Skin epidermis (tissue), 12 donors: Measurements from ENCODE around the gene IQCN.

ENCODE experiments used
- H3K27ac ChIP-seq, 21 experiments: fragments of 200-600 bp; sonication (generic) in 11 of 21; one replicate each; pipeline ENCODE4 v1.5.0; 2020; ENCODE audit warnings: mild to moderate bottlenecking in 3 of 21, inconsistent platforms in 2 of 21, moderate library complexity in 2 of 21
- H3K4me3 ChIP-seq, 7 experiments: fragments of 200-600 bp; sonication (generic) in 2 of 7; one replicate each; pipeline ENCODE4 v1.5.0; 2020; ENCODE audit warnings: inconsistent platforms in 2 of 7, mild to moderate bottlenecking in 2 of 7, moderate library complexity in 1 of 7

Gene IQCN

DNA sequence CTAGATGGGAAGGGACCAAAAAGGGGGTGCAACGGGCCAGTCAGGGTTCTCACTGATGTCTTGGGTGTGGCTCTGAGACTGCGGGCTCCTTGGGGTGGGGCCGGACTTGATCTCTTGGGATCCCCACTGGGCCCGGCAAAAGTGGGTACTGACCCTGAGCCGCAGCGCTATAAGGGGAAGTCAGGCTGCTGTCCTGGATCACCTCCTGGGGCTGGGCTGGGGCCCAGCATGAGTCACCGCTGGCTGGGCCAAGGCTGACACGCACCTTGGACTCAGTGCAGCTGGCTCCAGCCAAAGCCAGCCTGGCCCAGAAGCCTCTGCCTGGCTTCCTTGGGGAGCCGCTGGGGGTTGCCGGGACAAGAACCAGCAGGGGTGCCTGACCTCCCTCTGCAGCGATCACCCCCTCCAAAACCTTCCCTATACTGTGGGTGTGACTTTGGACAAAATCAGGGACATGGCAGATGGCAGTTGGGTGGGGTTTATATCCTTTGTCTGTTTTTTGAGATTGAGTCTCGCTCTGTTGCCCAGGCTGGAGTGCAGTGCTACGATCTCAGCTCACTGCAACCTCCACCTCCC is 617 bp upstream of the IQCN start:
- H3K4me3 ChIP-seq: no peak overlapping the region
- peak overlapping the region in 10 of 21 experiments; percentile 1 to 65 (median 38) for H3K27ac ChIP-seq

DNA sequence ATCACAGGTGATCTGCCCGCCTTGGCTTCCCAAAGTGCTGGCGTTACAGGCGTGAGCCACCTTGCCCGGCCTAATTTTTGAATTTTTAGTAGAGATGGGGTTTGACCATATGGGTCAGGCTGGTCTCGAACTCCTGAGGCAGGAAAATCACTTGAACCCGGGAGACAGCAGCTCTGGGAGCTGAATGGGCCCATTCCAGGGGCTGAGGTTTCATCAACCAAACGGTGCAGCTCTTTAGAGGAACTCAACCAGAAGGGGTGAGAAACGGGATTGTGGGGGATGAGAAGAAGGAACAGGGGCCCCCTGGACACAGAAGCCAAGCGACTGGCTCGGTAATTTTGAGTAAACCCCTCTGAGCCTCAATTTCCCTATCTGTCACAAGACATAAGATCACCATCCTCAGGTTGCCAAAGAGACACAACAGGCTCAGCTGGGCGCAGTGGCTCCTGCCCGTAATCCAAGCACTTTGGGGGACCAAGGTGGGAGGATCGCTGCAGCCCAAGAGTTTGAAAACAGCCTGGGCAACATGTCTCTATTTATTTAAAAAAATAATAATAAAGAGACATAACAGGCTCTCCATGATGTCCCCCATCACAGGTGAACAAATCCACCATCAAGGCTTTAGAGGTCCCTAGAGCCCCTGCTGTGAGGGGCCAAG is 562 bp downstream of the IQCN start:
- Histone ChIP-seq H3K4me3 (no peak overlapping the region), H3K27ac (peak overlapping the region in 4 of 21 experiments; percentile 17 to 62 (median 42))

DNA sequence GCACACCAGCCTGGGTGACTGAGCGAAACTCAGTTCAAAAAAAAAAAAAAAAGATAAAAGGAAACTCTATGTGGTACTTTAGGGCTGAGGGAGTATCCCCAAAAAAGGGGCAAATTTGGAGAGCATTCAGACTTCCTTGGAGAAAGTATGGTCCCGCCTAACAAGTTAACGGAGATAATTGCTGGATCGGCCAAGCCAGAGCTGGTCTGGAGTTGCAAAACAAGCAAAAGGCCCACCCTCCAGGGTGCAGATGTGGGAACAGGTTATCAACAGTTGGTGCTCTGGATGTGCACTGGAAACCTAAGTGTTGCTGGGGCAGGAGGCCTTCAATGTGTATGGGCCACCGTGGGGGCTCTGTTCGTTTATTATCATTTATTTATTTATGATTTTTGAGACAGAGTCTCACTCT is 2.8 kb downstream of the IQCN start:
- no peak overlapping the region for H3K4me3 ChIP-seq
- no peak overlapping the region for H3K27ac ChIP-seq

DNA sequence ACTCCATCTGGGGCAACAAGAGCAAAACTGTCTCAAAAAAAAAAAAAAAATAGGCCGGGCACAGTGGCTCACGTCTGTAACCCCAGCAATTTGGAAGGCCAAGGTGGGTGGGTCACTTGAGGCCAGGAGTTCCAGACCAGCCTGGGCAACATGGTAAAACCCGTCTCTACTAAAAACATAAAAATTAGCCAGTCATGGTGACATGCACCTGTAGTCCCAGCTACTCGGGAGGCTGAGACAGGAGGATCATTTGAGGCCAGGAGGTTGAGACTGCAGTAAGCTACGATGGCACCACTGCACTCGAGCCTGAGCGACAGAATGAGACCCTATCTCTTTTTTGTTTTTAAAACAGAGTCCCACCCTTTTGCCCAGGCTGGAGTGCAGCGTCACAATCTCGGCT is 3.9 kb downstream of the IQCN start:
- Histone ChIP-seq H3K4me3 (no peak overlapping the region), H3K27ac (no peak overlapping the region)

DNA sequence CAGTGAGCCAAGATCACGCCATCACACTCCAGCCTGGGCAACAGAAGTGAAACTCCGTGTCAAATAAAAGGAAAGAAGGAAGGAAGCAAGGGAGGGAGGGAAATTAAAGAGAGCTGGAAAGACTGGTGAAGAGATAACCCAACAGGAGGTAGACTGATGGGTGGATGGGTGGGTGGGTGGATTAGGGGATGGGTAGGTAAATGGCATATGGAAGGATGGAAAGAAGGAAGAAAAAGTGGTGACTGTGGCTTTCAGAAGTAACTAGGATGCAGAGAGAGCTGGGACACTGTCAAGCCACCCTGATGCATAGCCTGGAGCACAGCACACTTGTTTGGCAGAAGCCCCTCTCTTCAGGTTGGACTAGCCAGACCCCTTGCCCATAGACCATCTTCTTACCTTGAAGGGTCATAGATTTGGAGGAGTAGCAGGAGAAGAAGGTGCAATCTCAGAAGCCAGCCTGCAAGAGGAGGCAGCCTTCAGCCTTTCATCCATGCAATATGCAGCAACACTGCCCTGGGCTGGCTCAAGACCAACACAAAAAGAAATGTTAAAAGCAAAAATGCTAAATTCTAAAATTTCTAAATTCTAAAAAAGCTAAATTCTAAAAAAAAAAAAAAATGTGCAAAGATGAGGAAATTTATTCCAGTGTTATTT is 5.1 kb downstream of the IQCN start:
- Histone ChIP-seq H3K4me3 (no peak overlapping the region), H3K27ac (no peak overlapping the region)

DNA sequence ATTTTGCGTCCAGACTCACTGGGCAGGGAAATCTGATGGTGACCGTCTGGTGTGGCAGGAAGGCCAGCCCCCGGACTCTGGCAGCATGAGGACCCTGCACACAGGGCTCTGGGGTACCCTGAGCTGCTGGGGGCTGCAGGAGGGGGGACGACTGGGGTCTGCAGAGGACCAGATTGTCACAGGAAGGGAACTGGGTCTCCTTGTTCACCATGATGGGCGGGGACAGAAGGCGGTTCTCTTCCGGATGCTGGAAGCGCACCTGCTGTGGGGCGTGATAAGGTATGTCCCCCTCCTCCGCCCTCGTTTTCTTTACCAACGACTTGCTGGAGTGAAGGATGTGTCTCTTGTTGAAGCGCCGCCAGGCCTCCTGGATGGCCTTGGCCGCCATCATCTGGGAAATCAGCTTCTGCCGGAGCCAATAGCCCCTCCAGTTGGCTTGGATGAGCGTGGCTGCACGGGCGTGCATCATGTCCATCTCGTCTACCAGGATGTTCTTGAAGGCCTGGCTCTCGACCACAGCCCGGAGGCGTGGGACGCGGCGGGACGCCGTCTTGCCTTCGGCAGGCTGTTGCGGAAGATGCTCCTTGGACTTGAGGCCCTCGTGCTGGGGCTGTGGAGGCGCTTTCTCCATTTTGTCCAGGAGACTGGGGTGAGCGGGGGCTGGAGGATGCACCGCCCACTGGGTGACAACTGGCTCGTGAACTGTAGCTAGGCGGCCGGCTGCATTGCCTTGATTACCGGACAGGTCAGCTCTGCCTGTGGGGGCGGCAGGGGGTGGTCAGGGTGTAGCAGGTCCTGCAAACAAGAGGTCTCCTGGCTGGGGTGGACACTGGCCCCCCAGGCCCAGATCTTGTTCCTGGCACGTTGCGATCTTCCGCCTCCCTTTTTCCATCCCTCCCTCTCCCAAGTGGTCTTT is 7.2 kb downstream of the IQCN start:
- Histone ChIP-seq H3K27ac (no peak overlapping the region), H3K4me3 (no peak overlapping the region)

DNA sequence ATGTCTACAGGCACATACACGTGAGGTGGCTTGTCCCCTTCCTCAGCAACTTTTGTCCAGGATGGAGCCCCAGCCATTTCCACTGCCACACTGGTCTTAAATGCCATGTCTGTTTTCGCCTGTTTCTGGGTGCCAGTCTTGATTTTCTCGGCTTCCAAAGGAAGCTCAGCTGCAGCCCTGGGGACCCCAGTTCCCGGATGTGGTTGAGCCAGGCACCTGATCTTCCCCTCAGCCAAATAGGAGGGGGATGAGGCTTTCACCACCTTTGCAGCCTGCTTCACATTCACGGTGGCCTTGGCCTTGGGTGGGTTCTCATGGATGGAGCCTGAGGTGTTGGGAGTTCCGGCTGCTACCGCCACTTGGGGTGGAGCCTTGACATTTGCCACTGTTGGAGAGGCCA is 8.7 kb downstream of the IQCN start:
- H3K4me3 ChIP-seq: no peak overlapping the region
- H3K27ac ChIP-seq: no peak overlapping the region

DNA sequence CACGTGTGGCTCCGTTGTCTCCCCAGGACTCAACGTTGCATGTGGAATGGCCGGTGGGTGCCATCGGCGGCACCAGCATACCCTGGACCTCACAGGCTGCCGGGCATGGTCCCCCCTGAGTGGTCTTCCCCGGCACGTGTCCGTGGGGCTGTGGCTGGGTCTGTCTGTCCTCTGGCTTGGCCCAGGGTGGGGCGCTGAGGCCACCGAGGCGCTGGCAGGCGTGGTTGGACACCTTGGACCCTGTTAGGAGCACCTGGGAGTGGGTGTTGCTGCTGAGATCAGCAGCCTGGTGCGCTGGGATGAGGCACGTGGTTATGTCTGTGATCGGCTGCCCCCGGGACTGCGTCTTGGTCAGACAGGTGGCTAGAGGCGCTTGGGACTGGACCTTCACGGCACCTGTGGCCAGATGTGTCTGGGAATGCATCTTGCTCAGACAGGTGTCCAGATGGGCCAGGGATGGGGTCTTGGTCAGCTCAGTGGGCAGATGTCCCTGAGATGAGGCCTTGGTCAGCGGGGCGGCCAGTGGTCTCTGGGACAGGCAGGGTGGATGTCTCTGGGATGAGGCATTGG is 9.2 kb downstream of the IQCN start:
- Histone ChIP-seq H3K27ac (no peak overlapping the region), H3K4me3 (no peak overlapping the region)

DNA sequence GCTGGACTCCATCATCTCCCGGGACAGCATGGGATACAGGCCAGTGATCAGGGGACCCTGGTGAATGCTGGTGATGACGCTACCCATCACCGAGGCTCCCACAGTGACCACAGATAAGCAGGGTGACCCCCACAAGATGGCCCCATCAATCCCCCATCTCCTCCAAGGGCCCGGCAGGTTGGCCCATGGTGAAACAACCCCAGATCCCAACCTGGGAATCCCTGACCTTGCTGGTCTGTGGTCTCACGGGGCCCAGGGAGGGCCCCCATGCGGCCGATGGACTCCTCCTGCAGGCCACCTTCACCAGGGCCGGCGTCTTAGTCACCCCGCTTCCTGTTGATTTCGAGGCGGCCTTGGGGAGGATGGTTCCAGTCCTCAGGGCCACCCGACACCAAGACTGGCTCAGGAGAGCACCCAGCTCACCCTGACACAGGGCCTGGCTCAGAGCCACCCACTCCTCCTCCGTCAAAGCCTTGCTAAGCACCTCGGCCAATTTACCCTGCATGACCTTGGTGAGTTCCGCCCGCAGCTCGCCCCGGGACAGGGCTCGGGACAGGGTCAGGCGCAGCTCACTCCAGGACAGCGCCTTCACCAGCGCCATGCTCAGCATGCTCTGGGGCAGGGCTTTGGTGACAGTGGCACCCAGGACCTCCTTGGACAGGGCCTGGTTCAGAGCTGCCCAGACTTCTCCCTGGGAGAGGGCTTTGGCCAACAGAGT is 10.0 kb downstream of the IQCN start:
- no peak overlapping the region for H3K4me3 ChIP-seq
- no peak overlapping the region for H3K27ac ChIP-seq

DNA sequence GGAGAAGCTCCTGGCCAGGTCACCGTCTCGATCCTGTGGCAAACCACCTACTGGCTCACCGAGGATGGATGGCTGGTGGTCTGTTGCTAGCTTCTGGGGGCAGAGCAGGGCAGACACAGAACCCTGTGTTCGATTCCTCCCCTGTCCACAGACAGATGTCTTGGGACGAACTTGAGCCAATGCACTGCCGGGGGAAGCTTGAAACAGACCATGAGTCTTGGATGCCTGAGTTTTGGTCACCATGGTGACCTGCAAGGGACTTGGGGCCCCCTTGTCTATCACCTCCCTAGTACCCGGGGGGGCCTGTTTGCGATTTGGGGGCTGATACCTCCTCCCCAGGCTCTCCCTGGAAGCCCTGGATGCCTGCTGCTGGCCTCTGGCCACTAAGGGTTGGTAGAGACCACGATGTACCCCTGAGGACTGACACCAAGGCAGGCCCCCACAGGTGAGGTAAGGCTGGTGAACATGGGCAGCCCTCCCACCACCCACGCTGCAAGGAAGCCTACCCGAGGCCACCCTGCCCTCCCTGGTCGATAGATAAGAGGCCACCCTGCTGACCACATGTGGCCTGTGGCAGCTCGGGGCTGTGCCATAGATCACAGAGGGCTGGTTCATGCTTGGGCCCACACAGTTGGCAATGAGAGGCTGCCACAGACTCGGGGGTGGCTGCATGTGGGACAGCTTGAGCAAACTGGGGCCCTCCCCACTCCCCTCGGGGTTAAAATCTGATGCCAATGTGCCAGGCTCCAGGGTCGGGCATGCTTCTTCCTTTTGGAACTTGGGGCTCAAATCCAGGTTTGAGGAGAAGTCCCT is 10.7 kb downstream of the IQCN start:
- Histone ChIP-seq H3K27ac (no peak overlapping the region), H3K4me3 (no peak overlapping the region)

DNA sequence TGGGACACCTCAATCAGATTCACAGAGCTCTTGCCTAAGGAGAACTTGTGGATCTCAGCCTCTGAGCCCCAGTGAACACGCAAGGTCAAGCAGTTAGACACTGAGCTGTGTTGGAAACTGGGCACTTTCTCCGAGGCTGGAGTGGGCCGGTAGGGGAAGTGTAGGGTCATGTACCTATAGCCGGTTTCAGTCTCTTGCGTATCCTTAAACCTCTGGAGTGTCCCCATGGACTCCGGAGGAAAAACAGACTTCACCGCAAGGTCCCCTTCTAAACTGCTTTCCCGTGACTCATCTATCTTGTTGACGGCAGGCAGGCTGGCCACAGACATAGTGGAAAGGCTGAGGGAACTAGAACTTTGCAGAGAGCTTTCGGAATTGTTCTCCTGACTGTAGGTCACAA is 11.3 kb downstream of the IQCN start:
- Histone ChIP-seq H3K4me3 (no peak overlapping the region), H3K27ac (no peak overlapping the region)

DNA sequence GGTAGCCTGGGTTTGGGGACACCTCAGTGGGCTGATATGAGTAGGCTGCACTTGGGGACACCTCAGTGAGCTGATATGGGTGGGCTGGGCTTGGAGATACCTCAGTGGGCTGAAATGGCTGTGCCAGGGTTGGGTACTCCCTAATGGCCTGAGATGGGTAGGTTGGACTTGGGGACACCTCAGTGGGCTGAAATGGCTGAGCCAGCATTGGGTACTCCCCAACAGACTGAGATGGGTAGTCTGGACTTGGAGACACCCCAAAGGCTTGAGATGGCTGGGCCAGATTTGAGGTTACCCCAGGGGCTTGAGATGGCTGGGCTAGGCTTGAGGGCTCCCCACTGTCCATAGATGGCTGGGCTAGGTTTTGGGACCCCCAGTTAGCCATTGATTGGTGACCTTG is 12.1 kb downstream of the IQCN start:
- no peak overlapping the region for H3K27ac ChIP-seq

DNA sequence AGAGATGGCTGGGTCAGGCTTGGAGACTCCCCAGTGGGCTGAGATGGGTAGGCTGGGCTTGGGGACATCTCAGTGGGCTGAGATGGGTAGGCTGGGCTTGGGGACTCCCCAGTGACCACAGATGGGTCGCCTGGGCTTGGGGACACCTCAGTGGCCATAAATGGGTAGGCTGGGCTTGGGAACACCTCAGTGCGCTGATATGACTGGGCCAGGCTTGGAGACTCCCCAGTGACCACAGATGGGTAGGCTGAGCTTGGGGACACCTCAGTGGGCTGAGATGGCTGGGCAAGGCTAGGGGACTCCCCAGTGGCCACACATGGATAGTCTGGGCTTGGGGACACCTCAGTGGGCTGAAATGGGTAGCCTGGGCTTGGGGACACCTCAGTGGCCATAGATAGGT is 12.8 kb downstream of the IQCN start:
- Histone ChIP-seq H3K27ac (no peak overlapping the region), H3K4me3 (no peak overlapping the region)

More for the DNA sequence above, 12.1 kb downstream of the IQCN start:
- H3K4me3 ChIP-seq: no peak overlapping the region

DNA sequence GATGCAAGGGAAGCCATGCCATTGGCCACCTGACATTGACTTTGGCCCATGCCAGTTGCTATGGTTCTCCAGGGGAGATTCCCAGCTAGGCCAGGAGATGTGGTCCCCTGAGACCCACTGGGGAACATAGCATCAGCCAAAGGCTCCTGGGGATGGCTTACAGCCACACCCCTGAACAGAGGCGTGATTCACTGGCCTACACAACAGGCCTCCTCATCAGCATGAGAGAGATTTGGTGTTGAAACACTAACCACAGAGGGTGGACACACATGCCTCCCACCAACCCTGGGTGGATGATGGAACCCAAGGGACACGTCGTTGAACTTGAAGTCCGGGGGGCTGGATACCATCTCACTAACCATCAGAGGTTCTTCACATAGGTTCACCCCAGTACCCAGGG is 14.4 kb downstream of the IQCN start:
- Histone ChIP-seq H3K4me3 (no peak overlapping the region), H3K27ac (no peak overlapping the region)

DNA sequence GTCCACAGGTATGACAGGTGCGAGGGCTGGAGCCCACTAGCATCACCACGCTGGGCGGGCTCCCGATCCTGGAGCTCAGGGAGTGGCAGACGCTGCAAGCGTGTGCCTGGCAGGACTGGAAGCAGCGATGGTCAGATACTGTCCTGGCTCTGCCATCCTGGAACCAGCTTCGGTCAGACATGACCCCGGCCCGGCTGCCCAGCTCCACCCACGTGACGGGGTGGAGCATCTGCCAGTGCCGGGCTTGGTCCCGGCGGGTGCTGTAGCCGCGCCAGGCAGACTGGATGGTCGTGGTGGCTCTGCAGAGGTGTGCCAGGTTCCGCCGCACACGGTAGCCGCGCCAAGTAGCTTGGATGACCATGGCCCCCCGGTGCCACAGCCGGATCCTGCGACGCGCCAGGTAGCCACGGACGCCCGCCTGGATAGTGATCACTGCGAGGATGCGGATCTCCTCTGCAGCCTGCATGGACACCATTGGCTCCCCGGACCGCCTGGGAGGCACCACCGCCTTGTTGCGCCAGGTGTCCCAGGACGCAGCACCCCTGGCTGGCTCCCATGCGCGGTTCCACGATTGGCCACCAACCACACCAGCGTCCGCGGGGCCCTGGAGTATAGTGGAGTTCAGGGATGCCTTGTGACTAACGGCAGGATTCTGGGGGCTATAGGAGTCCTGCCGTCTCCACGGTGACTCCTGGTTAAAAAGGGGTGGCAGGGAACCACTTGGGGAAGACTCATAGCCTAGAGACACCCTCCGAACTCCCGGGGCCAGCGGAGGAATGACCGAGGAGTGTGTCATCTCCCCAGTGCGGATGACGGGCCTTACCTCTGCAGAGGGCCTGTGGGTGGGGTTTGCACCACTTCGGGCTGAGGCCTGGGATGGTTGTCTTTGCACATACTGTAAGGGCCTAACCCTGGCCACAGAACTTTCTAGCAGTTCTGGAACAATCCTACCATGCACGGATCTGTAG is 16.5 kb downstream of the IQCN start:
- H3K4me3 ChIP-seq: no peak overlapping the region
- H3K27ac ChIP-seq: no peak overlapping the region

DNA sequence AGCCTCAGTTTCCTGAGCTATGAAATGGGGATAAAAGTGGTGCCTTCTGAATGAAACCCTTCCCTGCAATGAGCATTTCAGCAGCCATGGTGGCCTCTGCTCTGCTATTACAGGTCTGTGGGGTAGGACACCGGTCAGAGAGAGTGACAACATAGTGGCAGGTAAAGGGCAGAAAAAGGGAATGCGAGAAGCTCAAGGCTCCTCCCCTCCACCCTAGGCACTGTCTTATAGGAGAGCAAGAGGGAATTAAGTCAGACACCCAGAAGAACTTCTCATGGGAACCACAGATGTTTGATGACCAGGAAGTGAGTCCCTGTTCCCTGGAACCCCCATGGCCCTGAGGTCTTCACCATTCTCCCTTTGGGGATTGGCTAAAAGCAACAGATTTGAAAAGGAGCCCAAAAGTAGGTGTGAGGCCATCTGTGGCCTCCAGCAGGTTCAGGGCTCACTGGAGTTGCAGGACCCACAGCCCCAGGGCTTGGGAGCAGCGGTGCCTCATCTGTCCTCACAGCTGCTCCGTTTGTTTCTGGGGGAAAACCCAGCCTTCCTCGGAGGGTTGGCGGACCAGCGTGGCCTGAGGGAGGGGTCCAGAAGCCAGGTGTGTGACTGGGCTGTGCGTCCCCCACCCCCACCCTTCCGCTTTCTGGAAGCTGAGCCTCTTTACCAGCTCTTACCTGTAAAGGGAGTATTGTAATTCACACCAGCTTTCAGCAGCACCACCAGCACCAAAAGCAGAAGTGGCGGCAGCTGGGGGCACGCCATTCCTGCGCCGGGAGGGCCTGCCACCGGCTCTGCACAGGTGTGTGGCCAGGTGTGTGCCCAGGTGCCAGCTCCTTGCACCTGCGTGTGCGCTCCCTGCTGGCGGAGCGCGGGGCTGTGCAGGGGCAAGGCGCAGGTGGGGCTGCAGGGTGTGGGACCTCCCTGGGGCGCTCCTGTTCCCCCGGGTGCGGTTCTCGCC is 19.4 kb downstream of the IQCN start:
- no peak overlapping the region for H3K4me3 ChIP-seq

More for the DNA sequence above, 19.4 kb downstream of the IQCN start:
- H3K27ac ChIP-seq: no peak overlapping the region
